ENCODE measurements around the gene SYCP2L. TPM values are rescaled to one million over a fixed set of nuclear protein-coding genes. Genes with fewer than 3 reads are reported as not detected.

SYCP2L gene
- total RNA-seq, 2 donors from 2014 or later = 0.63 to 1.4 TPM

- DNase-seq (ENCODE audit: low spot score) = no peak
- Histone ChIP-seq H3K36me3 (no peaks in the 10 kb centered on the region), H3K4me3 (no peak overlapping the region), H3K9me3 (no peaks in the 10 kb centered on the region), H3K4me1 (ENCODE audit: control insufficient read depth in 1 of 2, low read depth in 2 of 2) (no peaks in the 10 kb centered on the region), H3K27ac (no peak overlapping the region), H3K27me3 (replicated peaks; ENCODE audit: insufficient read depth) (no peaks in the 10 kb centered on the region)
- no peak for ATAC-seq (ENCODE audit: insufficient number of reproducible peaks, low FRiP score, low read depth)
- TF ChIP-seq CTCF (IDR thresholded peaks at IDR 0.05) = no peak
Measured at GRCh38 chr6:11017090-11017489, 130.2 kb downstream of the SYCP2L start.

GRCh38 chr6:11018225-11018624 lies 131.4 kb downstream of the SYCP2L start:
- Histone ChIP-seq H3K4me3 (no peak overlapping the region), H3K27ac (no peak overlapping the region), H3K4me1 (ENCODE audit: control insufficient read depth in 1 of 2, low read depth in 2 of 2) (no peaks in the 10 kb centered on the region), H3K9me3 (no peaks in the 10 kb centered on the region), H3K36me3 (no peaks in the 10 kb centered on the region), H3K27me3 (replicated peaks; ENCODE audit: insufficient read depth) (no peaks in the 10 kb centered on the region)
- ATAC-seq (ENCODE audit: insufficient number of reproducible peaks, low FRiP score, low read depth) = no peak
- TF ChIP-seq CTCF (IDR thresholded peaks at IDR 0.05) = no peak
- DNase-seq (ENCODE audit: low spot score) = no peak

- Histone ChIP-seq H3K9me3 (no peaks in the 10 kb centered on the region), H3K27ac (no peak overlapping the region), H3K27me3 (replicated peaks; ENCODE audit: insufficient read depth) (no peaks in the 10 kb centered on the region), H3K4me1 (ENCODE audit: control insufficient read depth in 1 of 2, low read depth in 2 of 2) (no peaks in the 10 kb centered on the region), H3K4me3 (no peak overlapping the region), H3K36me3 (no peaks in the 10 kb centered on the region)
- ATAC-seq (ENCODE audit: insufficient number of reproducible peaks, low FRiP score, low read depth) (no peak), DNase-seq (ENCODE audit: low spot score) (no peak)
- no peak for TF ChIP-seq CTCF (IDR thresholded peaks at IDR 0.05)
Measured at GRCh38 chr6:11021003-11021402, 134.2 kb downstream of the SYCP2L start.

- no peaks in the 10 kb centered on the region for H3K27me3 ChIP-seq (replicated peaks; ENCODE audit: insufficient read depth)
- H3K36me3 ChIP-seq = no peaks in the 10 kb centered on the region
- no peaks in the 10 kb centered on the region for H3K9me3 ChIP-seq
- no peak overlapping the region for H3K4me3 ChIP-seq
- ATAC-seq (ENCODE audit: insufficient number of reproducible peaks, low FRiP score, low read depth) = no peak
- TF ChIP-seq CTCF (IDR thresholded peaks at IDR 0.05) = no peak
- no peaks in the 10 kb centered on the region for H3K4me1 ChIP-seq (ENCODE audit: control insufficient read depth in 1 of 2, low read depth in 2 of 2)
- H3K27ac ChIP-seq = no peak overlapping the region
- no peak for DNase-seq (ENCODE audit: low spot score)
Measured at GRCh38 chr6:11021714-11022113, 134.9 kb downstream of the SYCP2L start.

GRCh38 chr6:11023032-11023431 lies 136.2 kb downstream of the SYCP2L start:
- no peaks in the 10 kb centered on the region for H3K9me3 ChIP-seq
- DNase-seq (ENCODE audit: low spot score) (no peak), ATAC-seq (ENCODE audit: insufficient number of reproducible peaks, low FRiP score, low read depth) (no peak)
- H3K27me3 ChIP-seq (replicated peaks; ENCODE audit: insufficient read depth) = no peaks in the 10 kb centered on the region
- H3K4me3 ChIP-seq = no peak overlapping the region
- TF ChIP-seq CTCF (IDR thresholded peaks at IDR 0.05) = no peak
- H3K36me3 ChIP-seq = no peaks in the 10 kb centered on the region
- no peaks in the 10 kb centered on the region for H3K4me1 ChIP-seq (ENCODE audit: control insufficient read depth in 1 of 2, low read depth in 2 of 2)
- H3K27ac ChIP-seq = no peak overlapping the region

Other genes with a start within 250 kb of the SYCP2L start
- gene C6orf52, start 192.4 kb upstream of the SYCP2L start, total RNA-seq = not detected
- 10 to 100 TPM in 1 of 2 donors, 1 to 10 TPM in 1; 7.3 to 19.4 TPM for gene PAK1IP1, start 192.1 kb upstream of the SYCP2L start, total RNA-seq
- 100 to 1,000 TPM in 1 of 2 donors, 10 to 100 TPM in 1; 72.9 to 129 TPM for gene TMEM14C, start 164.0 kb upstream of the SYCP2L start, total RNA-seq
- gene TMEM14B, start 139.2 kb upstream of the SYCP2L start, total RNA-seq = 10 to 100 TPM; 63.4 to 80.7 TPM
- gene MAK, start 48.5 kb upstream of the SYCP2L start, total RNA-seq = under 1 TPM in 1 of 2 donors, not detected in 1; 0.63 TPM
- not detected for gene GCM2, start 5.0 kb upstream of the SYCP2L start, total RNA-seq
- gene ELOVL2, start 157.3 kb downstream of the SYCP2L start, total RNA-seq = under 1 TPM; 0.41 to 0.78 TPM
- gene SMIM13, start 206.8 kb downstream of the SYCP2L start, total RNA-seq = 1 to 10 TPM; 7.5 to 8.4 TPM
- gene ERVFRD-1, start 224.7 kb downstream of the SYCP2L start, total RNA-seq = not detected